Measurements from ENCODE around the gene ATP5F1D. TPM values are rescaled to one million over a fixed set of nuclear protein-coding genes. Genes with fewer than 3 reads are reported as not detected.

Gene ATP5F1D
- total and polyA plus RNA-seq, 2 of the 13 experiments (the other 11 are each of a cell fraction or from before 2014, with no cell fraction given) = 39.4 to 78.7 TPM

- TF ChIP-seq MAX (IDR thresholded peaks at IDR 0.05) (peak; percentile 39; the same call in 1 of the 2 replicates), ZZZ3 (CRISPR knock-in tag; IDR thresholded peaks at IDR 0.05; ENCODE audit: borderline replicate concordance) (no peak), ZNF354B (CRISPR knock-in tag; IDR thresholded peaks at IDR 0.05) (no peak), ZNF766 (CRISPR knock-in tag; IDR thresholded peaks at IDR 0.05; ENCODE audit: borderline replicate concordance) (no peak), ZNF280B (CRISPR knock-in tag; IDR thresholded peaks at IDR 0.05; ENCODE audit: borderline replicate concordance) (no peak), ZNF12 (CRISPR knock-in tag; IDR thresholded peaks at IDR 0.05) (no peak), MTERF4 (CRISPR knock-in tag; IDR thresholded peaks at IDR 0.05) (no peak), ZNF781 (CRISPR knock-in tag; IDR thresholded peaks at IDR 0.05; ENCODE audit: borderline replicate concordance, not compliant biosample characterization) (no peak), ZNF431 (CRISPR knock-in tag; IDR thresholded peaks at IDR 0.05; ENCODE audit: borderline replicate concordance, low read depth) (no peak), XBP1 (CRISPR knock-in tag; IDR thresholded peaks at IDR 0.05) (no peak), ZGPAT (CRISPR knock-in tag; IDR thresholded peaks at IDR 0.05) (0 out of 2 replicates have a peak, but pooled peaks have one; percentile 13), MTF1 (CRISPR knock-in tag; IDR thresholded peaks at IDR 0.05) (no peak), CSRNP1 (CRISPR knock-in tag; IDR thresholded peaks at IDR 0.05) (peak; percentile 59; the same call in 1 of the 2 replicates), GFI1 (CRISPR knock-in tag; IDR thresholded peaks at IDR 0.05; ENCODE audit: borderline replicate concordance) (no peak), ZNF703 (CRISPR knock-in tag; IDR thresholded peaks at IDR 0.05; ENCODE audit: borderline replicate concordance) (no peak), ZBTB39 (CRISPR knock-in tag; IDR thresholded peaks at IDR 0.05) (no peak), ZNF34 (CRISPR knock-in tag; IDR thresholded peaks at IDR 0.05; ENCODE audit: borderline replicate concordance) (no peak), ATF1 (CRISPR knock-in tag; IDR thresholded peaks at IDR 0.05) (no peak), MTA1 (CRISPR knock-in tag; IDR thresholded peaks at IDR 0.05; ENCODE audit: borderline replicate concordance) (peak; percentile 55; the same call in 1 of the 2 replicates), RFX1 (IDR thresholded peaks at IDR 0.05) (no peak), GATAD2A (CRISPR knock-in tag; IDR thresholded peaks at IDR 0.05) (no peak)
These were observed 2.9 kb upstream of the ATP5F1D start (continued) for GRCh38 chr19:1238369-1239303.

Measured in HepG2 (cell line).